ENCODE data around the gene SLC28A1.
"Not testable (repeated sequence)": the region's sequence is repeated elsewhere in the genome, so short reads cannot be mapped to it uniquely, and the experiment has no call there.

SLC28A1 gene, protein sequence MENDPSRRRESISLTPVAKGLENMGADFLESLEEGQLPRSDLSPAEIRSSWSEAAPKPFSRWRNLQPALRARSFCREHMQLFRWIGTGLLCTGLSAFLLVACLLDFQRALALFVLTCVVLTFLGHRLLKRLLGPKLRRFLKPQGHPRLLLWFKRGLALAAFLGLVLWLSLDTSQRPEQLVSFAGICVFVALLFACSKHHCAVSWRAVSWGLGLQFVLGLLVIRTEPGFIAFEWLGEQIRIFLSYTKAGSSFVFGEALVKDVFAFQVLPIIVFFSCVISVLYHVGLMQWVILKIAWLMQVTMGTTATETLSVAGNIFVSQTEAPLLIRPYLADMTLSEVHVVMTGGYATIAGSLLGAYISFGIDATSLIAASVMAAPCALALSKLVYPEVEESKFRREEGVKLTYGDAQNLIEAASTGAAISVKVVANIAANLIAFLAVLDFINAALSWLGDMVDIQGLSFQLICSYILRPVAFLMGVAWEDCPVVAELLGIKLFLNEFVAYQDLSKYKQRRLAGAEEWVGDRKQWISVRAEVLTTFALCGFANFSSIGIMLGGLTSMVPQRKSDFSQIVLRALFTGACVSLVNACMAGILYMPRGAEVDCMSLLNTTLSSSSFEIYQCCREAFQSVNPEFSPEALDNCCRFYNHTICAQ

DNA sequence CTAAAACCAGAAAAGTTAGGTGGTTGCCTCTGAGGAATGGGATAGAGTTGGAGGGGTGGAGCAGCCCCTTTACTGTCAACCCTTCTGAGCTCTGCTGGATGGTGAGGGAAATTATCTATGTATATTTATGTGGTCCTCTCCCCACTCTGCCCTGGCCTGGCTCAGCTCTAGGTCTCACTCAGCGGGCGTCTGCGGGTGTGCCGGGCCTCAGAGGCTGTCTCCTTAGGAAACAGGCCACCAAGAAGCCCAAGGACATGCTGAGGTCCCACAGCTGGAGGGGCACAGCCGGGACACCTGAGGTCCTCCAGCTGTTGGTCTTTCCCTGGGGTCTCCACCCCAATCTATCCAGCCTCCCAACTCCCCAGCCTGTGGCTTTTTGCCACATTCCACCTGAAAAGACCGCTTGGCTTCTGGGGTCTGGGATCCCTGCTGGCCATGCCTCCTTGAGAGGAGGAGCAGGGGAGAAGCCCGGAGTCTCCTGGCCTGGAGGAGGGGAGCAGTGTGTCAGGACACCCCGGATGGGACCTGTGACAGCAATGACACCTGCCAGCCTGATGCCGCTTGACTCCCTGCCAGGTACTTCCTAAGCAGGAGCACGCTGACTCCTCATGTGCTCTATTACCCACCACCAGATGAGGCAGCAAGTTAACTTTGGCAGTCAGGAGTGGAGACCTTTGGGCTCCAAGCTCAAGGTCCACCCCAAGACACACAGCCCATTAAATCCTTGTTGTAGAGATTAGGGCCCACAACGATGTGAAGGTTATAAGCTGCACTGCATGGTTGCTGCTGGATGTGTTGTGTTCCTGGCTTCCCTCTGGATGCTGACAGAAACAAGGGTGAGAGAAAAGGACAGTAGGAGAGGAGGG lies at the start of gene SLC28A1:
TSS of gene SLC28A1 (plus strand) at position 747 of the 866 bp plus-strand sequence. CDS start 3,099 bp downstream, outside the sequence.
- DNase-seq: no peak

DNA sequence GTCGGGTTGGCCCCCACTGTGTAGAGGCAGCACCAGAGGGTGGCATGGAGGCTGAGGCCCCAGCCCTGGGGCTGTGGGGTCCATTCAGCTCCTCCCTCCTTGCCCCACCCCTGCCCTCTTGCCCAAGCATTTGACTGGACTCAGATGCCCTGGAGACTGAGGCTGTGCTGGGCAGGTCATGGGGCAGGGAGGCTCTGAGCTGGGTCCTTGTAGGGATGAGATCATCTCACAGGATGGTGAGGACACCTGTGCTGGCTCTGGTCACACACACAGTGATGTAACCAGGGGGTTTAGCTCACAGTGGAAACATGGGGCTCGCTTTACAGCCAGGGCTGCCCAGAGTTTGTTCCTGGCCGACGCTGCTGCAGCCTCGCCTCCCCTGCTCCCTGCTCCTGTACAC lies 49.5 kb upstream of the SLC28A1 start:
- no peak for DNase-seq

DNA sequence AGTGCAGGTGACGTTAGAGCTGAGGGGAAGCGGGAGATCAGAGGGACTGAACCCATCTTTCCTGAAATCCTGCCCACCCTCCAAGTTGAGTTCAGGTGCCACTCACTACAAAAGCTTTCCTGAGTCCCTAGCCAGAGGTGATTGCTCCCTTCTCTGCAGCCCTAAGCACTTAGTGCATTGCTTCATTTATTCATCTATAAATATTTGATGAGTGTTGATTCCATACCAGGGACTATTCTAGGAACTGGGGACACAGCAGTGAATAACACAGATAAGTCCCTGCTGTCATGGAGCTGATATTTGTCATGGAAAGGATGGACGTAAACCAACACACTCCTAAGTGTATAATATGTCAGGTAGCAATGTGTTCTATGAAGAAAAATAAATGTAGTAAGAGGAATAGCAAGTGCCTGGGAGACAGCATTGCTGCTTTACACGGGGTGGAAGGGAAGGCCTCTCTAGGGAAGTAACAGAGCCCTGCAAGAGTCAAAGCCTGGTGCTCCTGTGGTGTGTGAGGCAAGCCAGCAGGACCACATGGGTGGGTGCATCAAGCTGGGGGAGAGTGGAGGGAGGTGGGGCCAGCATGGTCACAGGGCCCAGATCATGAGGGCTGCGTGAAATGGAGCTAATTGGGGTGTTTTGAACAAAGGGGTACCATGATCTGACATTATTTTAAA lies 48.7 kb upstream of the SLC28A1 start:
- no peak for DNase-seq

DNA sequence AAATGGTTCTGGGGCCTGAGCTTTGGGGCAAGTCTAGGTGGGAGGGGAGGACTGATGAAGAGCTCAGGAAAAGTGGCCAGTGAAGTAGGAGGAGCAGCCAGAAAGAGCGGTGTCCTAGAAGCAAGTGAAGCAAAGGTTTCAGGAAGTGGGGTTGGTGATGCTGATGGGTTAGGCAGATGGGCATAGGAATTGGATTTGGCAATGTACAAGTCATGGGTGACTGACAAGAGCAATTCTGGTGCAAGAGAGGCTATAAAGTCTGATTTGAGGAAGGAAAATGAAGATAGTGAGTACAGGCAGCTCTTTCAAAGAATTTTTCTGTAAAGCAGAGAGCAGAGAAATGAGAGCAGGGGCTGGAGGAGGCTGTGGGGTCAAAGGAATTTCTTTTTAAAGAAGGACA lies 47.6 kb upstream of the SLC28A1 start:
- DNase-seq: no peak

DNA sequence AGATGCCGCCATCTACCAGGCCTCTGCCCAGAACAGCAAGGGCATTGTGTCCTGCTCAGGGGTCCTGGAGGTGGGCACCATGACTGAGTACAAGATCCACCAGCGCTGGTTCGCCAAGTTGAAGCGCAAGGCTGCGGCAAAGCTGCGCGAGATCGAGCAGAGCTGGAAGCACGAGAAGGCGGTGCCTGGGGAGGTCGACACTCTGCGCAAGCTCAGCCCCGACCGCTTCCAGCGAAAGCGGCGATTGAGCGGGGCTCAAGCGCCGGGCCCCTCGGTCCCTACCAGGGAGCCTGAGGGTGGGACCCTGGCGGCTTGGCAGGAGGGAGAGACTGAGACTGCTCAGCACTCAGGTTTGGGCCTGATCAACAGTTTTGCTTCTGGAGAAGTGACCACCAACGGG lies 44.7 kb upstream of the SLC28A1 start:
- no peak for DNase-seq

DNA sequence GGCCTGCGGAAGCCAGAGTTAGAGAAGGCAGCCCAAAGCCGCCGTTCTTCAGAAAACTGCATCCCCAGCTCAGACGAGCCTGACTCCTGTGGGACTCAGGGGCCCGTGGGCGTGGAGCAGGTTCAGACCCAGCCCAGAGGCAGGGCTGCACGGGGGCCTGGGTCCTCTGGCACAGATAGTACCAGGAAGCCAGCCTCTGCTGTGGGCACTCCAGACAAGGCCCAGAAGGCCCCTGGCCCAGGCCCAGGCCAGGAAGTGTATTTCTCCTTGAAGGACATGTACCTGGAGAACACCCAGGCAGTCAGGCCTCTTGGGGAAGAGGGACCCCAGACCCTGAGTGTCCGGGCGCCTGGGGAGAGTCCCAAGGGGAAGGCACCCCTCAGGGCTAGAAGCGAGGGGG lies 44.2 kb upstream of the SLC28A1 start:
- DNase-seq: no peak

DNA sequence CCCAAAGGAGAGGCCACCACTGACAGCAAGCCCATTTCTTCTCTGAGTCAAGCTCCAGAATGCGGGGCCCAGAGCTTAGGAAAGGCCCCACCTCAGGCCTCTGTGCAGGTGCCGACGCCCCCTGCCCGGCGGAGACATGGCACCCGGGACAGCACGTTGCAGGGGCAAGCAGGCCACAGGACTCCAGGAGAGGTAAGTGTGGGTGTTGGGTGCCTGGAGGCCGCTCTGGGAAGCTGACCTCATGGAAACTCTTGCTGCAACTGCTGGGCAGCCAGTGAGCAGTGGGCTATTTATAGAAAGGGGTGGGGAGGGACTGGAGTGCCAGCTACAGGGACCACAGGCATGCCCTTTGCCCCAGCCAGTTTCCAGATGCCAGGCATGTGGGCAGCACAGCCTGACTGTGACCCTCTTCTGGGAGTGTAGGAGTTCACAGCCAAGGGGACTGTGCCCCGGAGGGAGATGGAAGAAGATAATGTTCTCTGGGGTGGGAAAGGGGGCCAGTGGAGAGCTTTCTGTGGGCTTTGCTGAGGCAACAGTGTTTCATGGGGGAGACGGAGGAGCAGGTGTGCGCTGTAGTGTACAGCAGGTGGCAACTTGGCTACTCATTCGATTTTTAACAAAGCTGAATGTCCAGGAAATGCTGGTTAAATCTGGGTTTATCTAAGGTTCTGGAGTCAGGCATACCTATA lies 43.6 kb upstream of the SLC28A1 start:
- peak; percentile 38 for DNase-seq

DNA sequence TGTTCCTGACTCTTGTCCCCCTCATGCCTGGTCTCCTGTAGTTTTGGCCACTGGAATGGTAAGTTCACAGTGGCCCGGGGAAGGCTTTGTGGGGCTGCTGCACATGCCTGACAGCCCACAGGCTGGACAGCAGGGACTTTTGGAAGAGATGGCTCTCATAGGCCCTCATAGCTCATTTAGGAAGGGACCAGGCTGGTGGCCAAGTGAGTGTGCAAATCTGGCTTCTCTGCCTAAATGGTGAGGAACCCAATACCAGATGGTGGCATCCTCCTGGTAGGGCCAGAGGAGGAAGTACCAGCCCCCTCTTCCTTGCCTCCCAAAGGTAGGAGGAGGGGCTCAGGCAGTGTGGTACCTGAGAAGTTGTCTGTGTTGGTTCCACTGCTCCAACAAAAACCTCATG lies 41.7 kb upstream of the SLC28A1 start:
- DNase-seq: no peak

DNA sequence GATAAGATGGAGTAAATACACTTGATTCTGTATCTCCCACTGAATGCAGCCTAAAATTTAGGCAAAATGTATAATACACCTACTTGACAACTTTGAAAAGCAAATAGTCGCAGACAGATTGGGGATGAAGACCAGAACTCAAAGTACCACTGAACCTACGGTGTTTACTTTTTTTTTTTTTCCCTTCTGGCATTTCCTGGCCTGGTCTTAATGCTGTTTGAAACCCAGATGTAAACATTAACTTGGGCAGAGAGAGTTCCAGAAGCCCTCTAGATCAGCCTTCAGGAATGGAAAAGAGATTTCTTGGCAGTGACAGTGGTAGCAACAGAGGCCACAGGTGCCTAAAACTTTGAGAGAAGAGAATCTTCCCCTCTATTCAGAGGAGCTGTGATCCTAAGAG lies 39.5 kb upstream of the SLC28A1 start:
- DNase-seq: no peak

DNA sequence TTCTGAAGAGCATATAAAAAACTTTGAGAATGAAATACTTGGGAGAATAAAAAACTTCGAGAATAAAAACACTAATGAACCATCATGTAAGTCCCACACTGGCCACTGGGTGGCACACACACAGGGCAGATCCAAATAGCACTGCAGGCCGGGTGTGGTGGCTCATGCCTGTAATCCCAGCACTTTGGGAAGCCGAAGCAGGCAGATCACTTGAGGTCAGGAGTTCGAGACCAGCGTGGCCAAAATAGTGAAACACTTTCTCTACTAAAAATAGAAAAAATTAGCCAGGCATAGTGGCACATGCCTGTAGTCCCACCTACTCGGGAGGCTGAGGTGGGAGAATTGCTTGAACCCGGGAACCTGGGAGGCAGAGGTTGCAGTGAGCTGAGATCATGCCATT lies 38.8 kb upstream of the SLC28A1 start:
- not testable (repeated sequence) for DNase-seq

DNA sequence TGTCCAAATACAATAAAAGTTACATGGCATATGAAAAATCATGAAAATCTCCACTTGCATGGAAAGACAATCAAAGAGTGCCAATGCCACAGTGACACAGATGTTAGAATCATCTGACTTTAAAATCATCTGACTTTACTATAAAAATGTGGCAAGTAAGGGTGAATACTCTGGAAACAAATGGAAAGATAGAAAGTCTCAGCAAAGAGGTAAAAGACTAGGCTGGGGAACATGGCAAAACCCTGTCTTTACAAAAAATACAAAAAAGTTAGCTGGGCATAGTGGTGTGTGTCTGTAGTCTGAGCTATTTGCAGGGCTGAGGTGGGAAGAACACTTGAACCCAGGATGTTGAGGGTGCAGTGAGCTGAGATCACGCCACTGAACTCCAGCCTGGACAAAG lies 38.2 kb upstream of the SLC28A1 start:
- DNase-seq: no peak

DNA sequence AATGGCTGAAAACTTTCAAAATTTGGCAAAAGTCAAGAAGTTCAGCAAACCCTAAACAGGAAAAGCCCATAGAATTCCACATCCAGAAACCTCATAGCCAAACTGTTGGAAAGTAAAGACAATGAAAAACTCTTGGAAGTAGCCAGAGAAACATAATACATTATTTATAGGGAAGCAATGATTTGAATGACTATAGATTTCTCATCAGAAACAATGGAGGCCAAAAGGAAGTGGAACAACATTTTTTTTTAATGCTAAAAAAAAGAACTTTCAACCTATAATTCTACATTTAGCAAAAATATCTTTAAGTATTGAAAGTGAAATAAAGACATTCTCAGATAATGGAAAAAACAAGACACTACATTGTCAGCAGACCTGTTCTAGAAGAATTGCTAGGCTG lies 37.1 kb upstream of the SLC28A1 start:
- no peak for DNase-seq

DNA sequence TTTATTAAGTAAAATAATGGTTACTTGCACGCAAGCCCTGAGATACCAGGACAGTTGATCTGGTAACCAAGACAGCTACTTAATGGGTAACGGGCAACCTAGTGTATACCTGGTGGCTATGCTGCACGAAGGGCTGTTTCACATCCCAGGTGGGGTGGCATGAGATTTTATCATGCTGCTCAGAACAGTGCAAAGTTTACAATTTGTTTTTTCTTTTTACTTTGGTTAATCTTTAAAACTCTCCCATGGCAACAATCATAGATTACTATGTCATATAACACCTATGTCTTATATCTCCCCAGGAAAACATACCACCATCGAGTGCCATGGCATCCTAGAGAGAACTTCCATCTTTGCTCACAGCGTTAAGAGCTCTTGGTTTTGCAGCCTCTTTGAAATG lies 32.2 kb upstream of the SLC28A1 start:
- no peak for DNase-seq

DNA sequence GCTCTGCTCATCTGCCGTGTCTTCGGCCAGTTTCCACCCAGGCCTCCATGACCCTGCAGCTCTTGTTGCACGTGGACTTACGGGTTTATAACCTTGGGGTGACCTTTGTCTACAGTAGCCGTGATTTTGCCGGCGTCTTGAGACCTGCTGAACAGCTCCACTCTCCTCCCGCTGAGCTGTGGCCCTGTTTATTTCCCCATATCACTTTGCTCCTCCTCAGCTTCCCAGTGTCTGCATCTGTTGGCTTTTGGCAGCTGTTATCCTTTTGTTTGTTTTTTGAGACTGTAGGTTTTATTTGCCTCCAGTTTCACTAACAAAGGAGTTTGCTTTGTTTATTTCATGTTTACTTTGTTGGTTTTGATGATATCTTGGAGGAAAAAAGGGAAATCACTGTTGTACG lies 29.3 kb upstream of the SLC28A1 start:
- DNase-seq: no peak

DNA sequence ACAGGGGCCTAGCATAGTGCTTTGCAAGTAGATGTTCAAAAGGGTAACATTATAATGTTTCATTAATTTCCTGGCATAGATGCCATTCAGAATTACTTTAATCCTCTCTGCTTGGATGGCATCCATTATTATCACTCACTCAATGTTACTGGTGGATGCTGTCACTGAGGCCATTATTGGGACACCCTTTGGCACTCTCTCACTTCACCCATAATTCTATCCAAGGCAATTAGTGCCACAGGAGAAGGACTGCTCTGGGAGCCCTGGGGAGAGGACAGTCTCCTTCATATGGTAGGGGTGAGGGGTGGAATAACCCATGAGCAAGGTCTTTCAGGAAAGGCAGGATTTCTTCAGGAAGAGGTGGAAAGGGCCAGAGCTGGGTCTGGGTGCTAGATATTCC lies 28.7 kb upstream of the SLC28A1 start:
- no peak for DNase-seq

DNA sequence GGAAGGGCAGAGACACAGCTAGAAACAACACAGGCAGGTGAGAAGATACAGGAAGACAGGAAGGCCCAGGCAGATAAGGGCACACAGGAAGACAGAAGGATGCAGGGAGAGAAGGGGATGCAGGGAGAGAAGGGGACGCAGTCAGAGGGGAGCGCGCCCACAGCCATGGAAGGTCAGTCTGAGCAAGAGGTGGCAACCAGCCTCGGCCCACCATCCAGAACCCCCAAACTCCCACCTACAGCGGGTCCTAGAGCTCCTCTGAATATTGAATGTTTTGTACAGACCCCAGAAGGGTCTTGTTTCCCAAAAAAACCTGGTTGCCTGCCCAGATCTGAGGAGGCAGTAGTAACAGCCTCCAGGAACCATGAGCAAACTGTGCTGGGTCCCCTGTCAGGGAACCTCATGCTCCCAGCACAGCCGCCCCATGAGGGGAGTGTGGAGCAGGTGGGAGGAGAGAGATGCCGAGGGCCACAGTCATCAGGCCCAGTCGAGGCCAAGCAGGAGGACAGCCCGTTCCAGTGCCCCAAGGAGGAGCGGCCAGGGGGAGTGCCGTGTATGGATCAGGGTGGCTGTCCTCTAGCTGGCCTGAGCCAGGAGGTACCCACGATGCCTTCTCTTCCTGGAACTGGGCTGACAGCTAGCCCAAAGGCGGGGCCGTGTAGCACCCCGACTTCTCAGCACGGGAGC lies 27.6 kb upstream of the SLC28A1 start:
- no peak for DNase-seq

DNA sequence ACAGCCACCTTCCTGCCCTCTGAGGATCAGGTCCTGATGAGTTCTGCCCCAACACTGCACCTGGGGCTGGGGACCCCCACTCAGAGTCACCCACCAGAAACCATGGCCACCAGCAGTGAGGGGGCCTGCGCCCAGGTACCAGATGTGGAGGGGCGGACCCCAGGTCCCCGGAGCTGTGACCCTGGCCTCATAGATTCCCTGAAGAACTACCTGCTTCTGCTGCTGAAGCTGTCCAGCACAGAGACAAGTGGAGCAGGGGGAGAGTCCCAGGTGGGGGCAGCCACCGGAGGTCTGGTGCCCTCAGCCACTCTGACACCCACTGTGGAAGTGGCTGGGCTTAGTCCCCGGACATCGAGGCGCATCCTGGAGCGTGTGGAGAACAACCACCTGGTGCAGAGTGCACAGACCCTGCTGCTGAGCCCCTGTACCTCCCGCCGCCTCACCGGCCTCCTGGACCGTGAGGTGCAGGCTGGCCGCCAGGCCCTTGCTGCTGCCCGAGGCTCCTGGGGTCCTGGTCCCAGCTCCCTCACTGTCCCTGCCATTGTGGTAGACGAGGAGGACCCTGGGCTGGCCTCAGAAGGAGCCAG lies 27.0 kb upstream of the SLC28A1 start:
- no peak for DNase-seq

DNA sequence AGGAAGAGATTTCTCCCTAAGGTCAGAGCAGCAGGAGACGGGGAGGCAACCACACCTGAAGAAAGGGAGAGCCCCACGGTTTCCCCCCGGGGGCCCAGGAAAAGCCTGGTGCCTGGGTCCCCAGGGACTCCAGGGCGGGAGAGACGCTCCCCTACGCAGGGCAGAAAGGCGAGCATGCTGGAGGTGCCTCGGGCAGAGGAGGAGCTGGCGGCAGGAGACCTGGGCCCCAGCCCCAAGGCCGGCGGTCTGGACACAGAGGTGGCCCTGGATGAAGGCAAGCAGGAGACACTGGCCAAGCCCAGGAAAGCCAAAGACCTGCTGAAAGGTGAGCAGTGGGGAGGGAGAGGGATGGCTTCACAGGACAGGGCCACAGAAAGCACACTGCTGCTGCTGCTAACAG lies 26.2 kb upstream of the SLC28A1 start:
- DNase-seq: no peak

DNA sequence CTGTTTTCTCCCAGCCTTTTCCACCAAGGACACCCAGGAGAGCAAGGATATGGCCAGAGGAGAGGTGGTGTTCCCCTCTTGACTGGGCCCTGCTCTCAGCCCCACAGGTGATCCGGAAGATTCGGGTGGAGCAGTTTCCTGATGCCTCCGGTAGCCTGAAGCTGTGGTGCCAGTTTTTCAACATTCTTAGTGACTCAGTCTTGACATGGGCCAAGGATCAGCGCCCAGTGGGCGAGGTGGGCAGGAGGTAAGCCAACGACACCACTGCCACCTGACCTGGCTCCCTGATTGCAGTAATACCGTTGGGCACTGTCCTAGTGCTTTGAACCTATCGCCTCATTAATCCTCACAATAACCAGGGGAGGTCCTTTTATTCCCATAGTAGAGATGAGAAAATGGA lies 25.3 kb upstream of the SLC28A1 start:
- DNase-seq: no peak

DNA sequence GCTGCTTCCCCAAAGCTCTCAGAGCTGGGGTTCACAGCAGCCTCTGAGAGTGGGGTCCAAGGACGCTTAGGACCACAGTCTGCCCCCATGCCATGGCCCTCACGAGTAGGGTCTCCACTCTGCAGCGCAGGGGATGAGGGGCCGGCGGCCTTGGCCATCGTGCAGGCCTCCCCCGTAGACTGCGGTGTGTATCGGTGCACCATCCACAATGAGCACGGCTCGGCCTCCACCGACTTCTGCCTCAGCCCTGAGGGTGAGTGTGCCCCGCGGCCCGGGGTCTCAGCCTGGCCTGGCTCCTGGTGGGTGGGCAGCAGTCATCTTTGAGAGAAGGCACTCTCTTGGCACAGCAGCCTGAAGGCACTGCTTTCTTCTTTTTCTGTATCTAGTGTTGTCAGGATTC lies 24.8 kb upstream of the SLC28A1 start:
- DNase-seq: no peak

DNA sequence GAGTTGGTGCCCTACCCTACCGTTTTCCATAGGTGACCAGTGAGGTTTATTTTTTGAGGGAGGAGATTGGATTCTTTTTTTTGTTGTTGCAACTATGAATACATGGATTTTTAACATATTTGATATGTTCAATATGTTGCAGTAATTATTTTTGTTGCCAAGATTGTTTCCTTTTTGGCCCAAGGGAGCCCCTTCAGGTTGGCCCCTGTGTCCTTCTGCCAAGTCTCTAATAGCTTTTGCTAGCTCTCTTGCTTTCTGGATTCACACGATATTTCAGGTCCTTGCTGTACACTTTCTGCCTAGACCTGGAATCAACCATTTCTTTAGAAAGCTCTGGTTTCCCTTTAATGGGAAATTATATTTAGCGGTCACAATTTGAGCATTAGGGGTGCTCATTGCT lies 22.7 kb upstream of the SLC28A1 start:
- DNase-seq: no peak
